ENCODE measurements around the gene ZCCHC3. TPM values are rescaled to one million over a fixed set of nuclear protein-coding genes. Genes with fewer than 3 reads are reported as not detected.

ZCCHC3 gene
- total RNA-seq, 1 donor from 2014 or later = 40.0 TPM

GRCh38 chr20:266596-267562, 30.5 kb upstream of the ZCCHC3 start:
- no peaks in the 10 kb centered on the region for H3K36me3 Mint-ChIP-seq (ENCODE audit: low read depth, unreplicated experiment)
- H3K9me3 Mint-ChIP-seq (ENCODE audit: unreplicated experiment) = no peaks in the 10 kb centered on the region
- peak; percentile 95 for TF ChIP-seq CTCF (IDR thresholded peaks at IDR 0.05; ENCODE audit: unreplicated experiment)
- peaks cover 3% of the 10 kb centered on the region for H3K4me1 Mint-ChIP-seq (ENCODE audit: unreplicated experiment)
- peaks cover 4% of the 10 kb centered on the region for H3K27me3 Mint-ChIP-seq (ENCODE audit: unreplicated experiment)
- peak; percentile 95 for DNase-seq (ENCODE audit: low spot score)
- H3K27ac Mint-ChIP-seq (ENCODE audit: unreplicated experiment) = no peak overlapping the region
- peak overlapping the region; percentile 44 for H3K4me3 Mint-ChIP-seq (ENCODE audit: unreplicated experiment)

- Mint-ChIP-seq H3K9me3 (ENCODE audit: unreplicated experiment) (no peaks in the 10 kb centered on the region), H3K27me3 (ENCODE audit: unreplicated experiment) (peaks cover 8% of the 10 kb centered on the region), H3K36me3 (ENCODE audit: low read depth, unreplicated experiment) (peaks cover 5% of the 10 kb centered on the region), H3K27ac (ENCODE audit: unreplicated experiment) (no peak overlapping the region), H3K4me3 (ENCODE audit: unreplicated experiment) (no peak overlapping the region), H3K4me1 (ENCODE audit: unreplicated experiment) (peaks cover 3% of the 10 kb centered on the region)
- no peak for TF ChIP-seq CTCF (IDR thresholded peaks at IDR 0.05; ENCODE audit: unreplicated experiment)
- DNase-seq (ENCODE audit: low spot score) = no peak
These were observed 26.9 kb upstream of the ZCCHC3 start for GRCh38 chr20:270517-270916.

GRCh38 chr20:271069-271468, 26.3 kb upstream of the ZCCHC3 start:
- no peaks in the 10 kb centered on the region for H3K9me3 Mint-ChIP-seq (ENCODE audit: unreplicated experiment)
- DNase-seq (ENCODE audit: low spot score) = no peak
- H3K27ac Mint-ChIP-seq (ENCODE audit: unreplicated experiment) = no peak overlapping the region
- H3K36me3 Mint-ChIP-seq (ENCODE audit: low read depth, unreplicated experiment) = peaks cover 8% of the 10 kb centered on the region
- TF ChIP-seq CTCF (IDR thresholded peaks at IDR 0.05; ENCODE audit: unreplicated experiment) = no peak
- peaks cover 8% of the 10 kb centered on the region for H3K27me3 Mint-ChIP-seq (ENCODE audit: unreplicated experiment)
- H3K4me1 Mint-ChIP-seq (ENCODE audit: unreplicated experiment) = peaks cover 3% of the 10 kb centered on the region
- H3K4me3 Mint-ChIP-seq (ENCODE audit: unreplicated experiment) = no peak overlapping the region

GRCh38 chr20:271528-271927, 25.8 kb upstream of the ZCCHC3 start:
- Mint-ChIP-seq H3K9me3 (ENCODE audit: unreplicated experiment) (no peaks in the 10 kb centered on the region), H3K4me3 (ENCODE audit: unreplicated experiment) (no peak overlapping the region), H3K36me3 (ENCODE audit: low read depth, unreplicated experiment) (peaks cover 12% of the 10 kb centered on the region), H3K27ac (ENCODE audit: unreplicated experiment) (no peak overlapping the region), H3K4me1 (ENCODE audit: unreplicated experiment) (peaks cover 1% of the 10 kb centered on the region), H3K27me3 (ENCODE audit: unreplicated experiment) (peaks cover 8% of the 10 kb centered on the region)
- no peak for DNase-seq (ENCODE audit: low spot score)
- no peak for TF ChIP-seq CTCF (IDR thresholded peaks at IDR 0.05; ENCODE audit: unreplicated experiment)

- Mint-ChIP-seq H3K27me3 (ENCODE audit: unreplicated experiment) (peaks cover 5% of the 10 kb centered on the region), H3K4me3 (ENCODE audit: unreplicated experiment) (no peak overlapping the region), H3K36me3 (ENCODE audit: low read depth, unreplicated experiment) (peaks cover 20% of the 10 kb centered on the region), H3K27ac (ENCODE audit: unreplicated experiment) (no peak overlapping the region), H3K9me3 (ENCODE audit: unreplicated experiment) (no peaks in the 10 kb centered on the region), H3K4me1 (ENCODE audit: unreplicated experiment) (no peaks in the 10 kb centered on the region)
- no peak for DNase-seq (ENCODE audit: low spot score)
- TF ChIP-seq CTCF (IDR thresholded peaks at IDR 0.05; ENCODE audit: unreplicated experiment) = no peak
These were observed 24.7 kb upstream of the ZCCHC3 start for GRCh38 chr20:272718-273117.

Measured in endothelial cell (in vitro differentiated cells).